Gastrocnemius medialis (tissue), 4 donors: ENCODE results near the gene BCL2A1. TPM values are rescaled to one million over a fixed set of nuclear protein-coding genes. Genes with fewer than 3 reads are reported as not detected.
"Not testable (repeated sequence)": the region's sequence is repeated elsewhere in the genome, so short reads cannot be mapped to it uniquely, and the experiment has no call there.

ENCODE experiments used
- ATAC-seq, 2 donors: fragments of 150-250 bp; one replicate each; pipeline ENCODE4 v1.9.1; 2016
- DNase-seq, 2 donors: peaks; one replicate each; pipeline ENCODE4 v3.0.0-alpha.2; 2019
- H3K27ac ChIP-seq, 4 donors: fragments of 200-600 bp; sonication (generic); 1 replicate in 1 of 4; 2 replicates in 3 of 4; pipeline ENCODE4 v1.5.1; 2016 to 2018; ENCODE audit warnings: mild to moderate bottlenecking in 2 of 4, moderate library complexity in 1 of 4
- H3K27me3 ChIP-seq, 3 donors: fragments of 200-600 bp; sonication (generic) in 2 of 3; 1 replicate in 1 of 3; 2 replicates in 2 of 3; pipeline versions ENCODE4 v1.5.1 to v1.6.0; 2016 to 2019; ENCODE audit warnings: mild to moderate bottlenecking in 1 of 3, moderate library complexity in 1 of 3
- H3K36me3 ChIP-seq, 2 donors: fragments of 200-600 bp; sonication (generic) in 1 of 2; one replicate each; pipeline ENCODE4 v1.5.1; 2017 to 2018
- H3K4me1 ChIP-seq, 2 donors: fragments of 200-600 bp; sonication (generic) in 1 of 2; one replicate each; pipeline ENCODE4 v1.5.1; 2016 to 2017; ENCODE audit warnings: mild to moderate bottlenecking in 2 of 2
- H3K4me3 ChIP-seq, 4 donors: fragments of 200-600 bp; sonication (generic) in 3 of 4; 1 replicate in 1 of 4; 2 replicates in 3 of 4; pipeline ENCODE4 v1.5.1; 2016 to 2019; ENCODE audit warnings: mild to moderate bottlenecking in 2 of 4
- H3K9me3 ChIP-seq, 3 donors: fragments of 200-600 bp; sonication (generic) in 2 of 3; 1 replicate in 1 of 3; 2 replicates in 2 of 3; pipeline ENCODE4 v1.5.1; 2016 to 2019
- CTCF ChIP-seq, 5 experiments: fragments of 450-650 bp in 3 of 5; fragments of 200-600 bp in 2 of 5; sonication (generic) in 2 of 5; IDR thresholded peaks in 4 of 5; conservative IDR thresholded peaks in 1 of 5; 1 replicate in 4 of 5; 2 replicates in 1 of 5; pipeline ENCODE4 v1.5.1; 2016 to 2019; ENCODE audit warnings: antibody characterized with exemption in 5 of 5, mild to moderate bottlenecking in 3 of 5, moderate library complexity in 3 of 5
- POLR2A ChIP-seq, 2 donors: fragments of 450-650 bp; IDR thresholded peaks; one replicate each; pipeline ENCODE4 v1.6.1; 2017; ENCODE audit warnings: antibody characterized with exemption in 2 of 2, mild to moderate bottlenecking in 2 of 2, moderate library complexity in 2 of 2
- in situ Hi-C, 4 donors: fragments of 200-750 bp; cut with MboI; loops; one replicate each; pipeline versions ENCODE4 v1.15.0 to v1.8.0; 2017; ENCODE audit warnings: low sequenced_read_pairs in 4 of 4
- intact Hi-C: fragments of 100-400 bp; cut with DNase I; formaldehyde crosslinking; loops from one replicate; pipeline ENCODE4 v1.15.1; 2023; ENCODE audit warnings: low total_unique reads
- total RNA-seq, 4 donors: library from RNA; depleted of rRNA; stranded (reverse); fragments of >200 nt; gene quantifications; one replicate each; pipeline versions ENCODE4 v1.1.0 to v1.2.3, GENCODE V29; 2016

Gene BCL2A1
- total RNA-seq, 4 donors from 2014 or later: 3.8 TPM; not detected in 3

DNA sequence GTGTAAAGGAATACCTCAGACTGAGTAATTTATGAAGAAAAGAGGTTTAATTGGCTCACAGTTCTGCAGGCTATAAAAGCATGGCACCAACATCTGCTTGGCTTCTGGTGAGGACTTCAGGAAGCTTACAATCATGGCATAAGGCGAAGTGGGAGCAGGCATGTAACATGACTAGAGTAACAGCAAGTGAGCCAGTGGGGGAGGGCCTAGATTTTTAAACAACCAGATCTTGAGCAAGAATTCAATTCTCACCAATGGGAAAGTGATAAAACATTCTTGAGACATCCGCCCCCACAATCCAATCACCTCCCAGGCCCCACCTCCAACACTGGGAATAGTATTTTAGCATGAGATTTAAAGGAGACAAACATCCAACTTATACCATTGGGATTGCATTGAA, 44.2 kb upstream of the BCL2A1 start:
- TF ChIP-seq POLR2A (IDR thresholded peaks at IDR 0.05) (no peak), CTCF (IDR thresholded peaks at IDR 0.05 in 4 of 5, conservative IDR thresholded peaks at IDR 0.05 in 1 of 5) (no peak)
- in situ Hi-C loops: no loop called here

GRCh38 chr15:80014186-80014585, 43.2 kb upstream of the BCL2A1 start:
- ATAC-seq, H3K27me3 ChIP-seq, H3K36me3 ChIP-seq, intact Hi-C loops, in situ Hi-C loops, H3K4me3 ChIP-seq, DNase-seq, H3K27ac ChIP-seq, H3K4me1 ChIP-seq, H3K9me3 ChIP-seq: not testable (repeated sequence)

More for the DNA sequence above, 44.2 kb upstream of the BCL2A1 start:
- Histone ChIP-seq H3K4me1 (no peaks in the 10 kb centered on the region), H3K36me3 (no peaks in the 10 kb centered on the region), H3K4me3 (no peak overlapping the region), H3K27me3 (no peaks in the 10 kb centered on the region), H3K9me3 (no peaks in the 10 kb centered on the region), H3K27ac (no peak overlapping the region)
- no peak for ATAC-seq
- intact Hi-C loops: no loop called here
- no peak for DNase-seq

- Histone ChIP-seq H3K4me1 (no peaks in the 10 kb centered on the region), H3K9me3 (no peaks in the 10 kb centered on the region), H3K36me3 (no peaks in the 10 kb centered on the region), H3K4me3 (no peak overlapping the region), H3K27ac (no peak overlapping the region), H3K27me3 (no peaks in the 10 kb centered on the region)
- ATAC-seq: no peak
- no peak for TF ChIP-seq POLR2A (IDR thresholded peaks at IDR 0.05)
- TF ChIP-seq CTCF (IDR thresholded peaks at IDR 0.05 in 4 of 5, conservative IDR thresholded peaks at IDR 0.05 in 1 of 5): no peak
- in situ Hi-C loops: no loop called here
- no peak for DNase-seq
- intact Hi-C loops: no loop called here
Observed at GRCh38 chr15:80012060-80012726, 41.2 kb upstream of the BCL2A1 start.

- in situ Hi-C loops: no loop called here
- H3K4me3 ChIP-seq: no peak overlapping the region
- DNase-seq (no peak), ATAC-seq (no peak)
- no peak overlapping the region for H3K27ac ChIP-seq
- no peaks in the 10 kb centered on the region for H3K36me3 ChIP-seq
- H3K4me1 ChIP-seq: no peaks in the 10 kb centered on the region
- H3K27me3 ChIP-seq: no peaks in the 10 kb centered on the region
- intact Hi-C loops: no loop called here
- H3K9me3 ChIP-seq: no peaks in the 10 kb centered on the region
- TF ChIP-seq CTCF (IDR thresholded peaks at IDR 0.05 in 4 of 5, conservative IDR thresholded peaks at IDR 0.05 in 1 of 5) (no peak), POLR2A (IDR thresholded peaks at IDR 0.05) (no peak)
Observed at GRCh38 chr15:80011596-80011995, 40.6 kb upstream of the BCL2A1 start.

DNA sequence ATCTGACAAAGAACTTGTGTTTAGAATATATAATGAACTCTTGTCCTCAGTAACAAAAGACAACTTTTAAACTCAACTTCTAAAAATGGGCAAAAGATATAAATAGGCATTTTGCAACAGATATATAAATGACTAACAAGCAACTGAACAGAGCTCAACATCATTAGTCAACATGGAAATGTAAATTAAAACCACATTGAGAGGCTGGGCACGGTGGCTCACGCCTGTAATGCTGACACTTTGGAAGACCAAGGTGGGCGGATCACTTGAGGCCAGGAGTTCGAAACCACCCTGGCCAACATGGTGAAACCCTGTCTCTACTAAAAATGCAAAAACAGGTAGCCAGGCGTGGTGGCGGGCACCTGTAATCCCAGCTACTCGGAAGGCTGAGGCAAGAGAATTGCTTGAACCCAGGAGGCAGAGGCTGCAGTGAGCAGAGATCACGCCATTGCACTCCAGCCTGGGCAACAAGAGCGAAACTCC, 40.1 kb upstream of the BCL2A1 start:
- H3K4me3 ChIP-seq, DNase-seq, ATAC-seq, H3K27ac ChIP-seq, intact Hi-C loops, H3K4me1 ChIP-seq, H3K27me3 ChIP-seq, H3K36me3 ChIP-seq, H3K9me3 ChIP-seq, in situ Hi-C loops: not testable (repeated sequence)
